HUDEP-2 (cell line): ENCODE data around the gene KCNG2.
"Not testable (repeated sequence)": the region's sequence is repeated elsewhere in the genome, so short reads cannot be mapped to it uniquely, and the experiment has no call there.

Experiments
- DNase-seq, 76 experiments: peaks; one replicate each; lab custom pipeline; 2025; ENCODE audit not compliant: unreplicated experiment in 76 of 76; lab: John Stamatoyannopoulos, UW

The KCNG2 gene, protein sequence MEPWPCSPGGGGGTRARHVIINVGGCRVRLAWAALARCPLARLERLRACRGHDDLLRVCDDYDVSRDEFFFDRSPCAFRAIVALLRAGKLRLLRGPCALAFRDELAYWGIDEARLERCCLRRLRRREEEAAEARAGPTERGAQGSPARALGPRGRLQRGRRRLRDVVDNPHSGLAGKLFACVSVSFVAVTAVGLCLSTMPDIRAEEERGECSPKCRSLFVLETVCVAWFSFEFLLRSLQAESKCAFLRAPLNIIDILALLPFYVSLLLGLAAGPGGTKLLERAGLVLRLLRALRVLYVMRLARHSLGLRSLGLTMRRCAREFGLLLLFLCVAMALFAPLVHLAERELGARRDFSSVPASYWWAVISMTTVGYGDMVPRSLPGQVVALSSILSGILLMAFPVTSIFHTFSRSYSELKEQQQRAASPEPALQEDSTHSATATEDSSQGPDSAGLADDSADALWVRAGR

DNA sequence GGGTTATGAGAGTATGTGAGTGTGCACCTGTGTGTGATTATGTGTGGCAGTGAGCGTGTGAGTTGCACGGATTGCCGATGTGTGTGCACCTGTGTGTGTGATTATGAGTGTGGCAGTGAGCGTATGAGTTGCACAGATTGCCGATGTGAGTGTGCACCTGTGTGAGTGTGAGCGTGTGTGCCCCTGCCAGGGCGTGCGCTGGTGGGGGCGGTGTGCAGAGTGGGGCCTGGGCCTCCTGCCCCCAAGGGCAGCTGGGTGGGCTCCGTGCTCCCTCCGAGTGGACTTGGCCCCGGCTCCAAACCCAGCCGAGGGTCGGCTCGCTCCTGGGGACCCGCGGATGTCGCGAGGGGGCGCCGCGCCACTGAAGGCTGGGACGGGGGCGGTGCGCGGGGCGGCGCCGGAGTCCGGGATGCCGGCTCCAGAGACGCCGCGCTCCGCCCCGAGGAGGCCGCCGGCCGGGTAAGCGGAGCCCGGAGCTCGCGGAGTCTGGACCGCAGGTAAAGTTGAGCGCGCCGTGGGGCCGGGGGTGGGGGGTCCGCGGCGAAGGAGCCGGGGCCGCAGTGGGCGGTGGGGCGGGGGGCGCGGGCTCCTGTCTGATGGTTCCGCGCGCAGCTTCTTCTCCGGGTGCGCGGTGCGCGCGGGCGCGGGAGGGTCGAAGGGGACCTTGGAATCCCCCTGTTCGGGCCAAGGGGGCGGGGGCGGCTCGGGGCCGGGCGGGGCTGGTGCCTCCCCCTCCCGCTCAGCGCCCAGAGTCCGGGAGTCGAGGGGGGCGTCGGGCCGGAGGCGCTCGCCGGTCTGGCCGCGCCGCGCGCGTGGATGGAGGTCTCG is at the start of gene KCNG2:
Gene KCNG2 (plus strand): TSS at position 421 of the 828 bp plus-strand sequence. CDS start 65,730 bp downstream, outside the sequence.
- peak in 3 of 76 experiments; percentile 11 to 23 (median 16) for DNase-seq

DNA sequence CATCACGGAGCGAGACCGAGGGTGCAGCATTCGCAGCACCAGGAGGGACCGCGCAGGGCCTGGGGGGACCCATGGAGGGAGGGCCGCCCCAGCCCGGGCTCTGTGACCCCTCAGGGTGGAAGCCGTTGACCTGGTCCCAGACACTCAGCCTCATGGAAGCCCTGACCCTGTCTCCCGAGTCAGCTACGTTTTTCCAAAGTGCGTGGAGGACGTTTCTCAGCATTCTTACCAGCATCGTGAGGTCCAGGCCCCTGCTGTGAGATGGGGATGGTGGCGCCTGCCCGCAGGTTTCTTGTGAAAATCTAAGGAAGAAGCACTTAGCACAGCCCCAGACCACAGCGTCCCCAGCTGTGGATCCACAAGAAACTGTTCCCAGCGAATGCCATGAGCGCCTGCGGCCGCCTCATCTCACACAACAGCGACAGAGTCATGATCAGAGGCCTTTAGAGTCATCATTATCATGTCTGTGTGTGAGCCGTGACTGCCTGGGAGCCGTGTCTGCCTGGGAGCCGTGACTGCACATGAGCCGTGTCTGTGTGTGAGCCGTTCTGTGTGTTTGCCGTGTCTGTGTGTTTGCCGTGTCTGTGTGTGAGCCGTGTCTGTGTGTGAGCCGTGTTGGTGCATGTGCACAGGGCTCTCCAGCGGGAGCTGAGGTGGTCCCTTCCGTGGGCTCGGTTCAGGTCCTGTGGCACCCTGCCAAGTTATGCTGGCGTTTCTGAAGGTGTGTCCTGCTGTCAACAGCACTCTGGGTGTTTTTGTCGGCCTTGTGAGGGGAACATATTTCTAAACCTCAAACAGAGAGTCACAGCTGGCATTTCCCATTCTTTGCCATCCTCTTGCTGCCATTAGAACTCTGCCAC is 49.2 kb upstream of the KCNG2 start:
- DNase-seq, result no peak

DNA sequence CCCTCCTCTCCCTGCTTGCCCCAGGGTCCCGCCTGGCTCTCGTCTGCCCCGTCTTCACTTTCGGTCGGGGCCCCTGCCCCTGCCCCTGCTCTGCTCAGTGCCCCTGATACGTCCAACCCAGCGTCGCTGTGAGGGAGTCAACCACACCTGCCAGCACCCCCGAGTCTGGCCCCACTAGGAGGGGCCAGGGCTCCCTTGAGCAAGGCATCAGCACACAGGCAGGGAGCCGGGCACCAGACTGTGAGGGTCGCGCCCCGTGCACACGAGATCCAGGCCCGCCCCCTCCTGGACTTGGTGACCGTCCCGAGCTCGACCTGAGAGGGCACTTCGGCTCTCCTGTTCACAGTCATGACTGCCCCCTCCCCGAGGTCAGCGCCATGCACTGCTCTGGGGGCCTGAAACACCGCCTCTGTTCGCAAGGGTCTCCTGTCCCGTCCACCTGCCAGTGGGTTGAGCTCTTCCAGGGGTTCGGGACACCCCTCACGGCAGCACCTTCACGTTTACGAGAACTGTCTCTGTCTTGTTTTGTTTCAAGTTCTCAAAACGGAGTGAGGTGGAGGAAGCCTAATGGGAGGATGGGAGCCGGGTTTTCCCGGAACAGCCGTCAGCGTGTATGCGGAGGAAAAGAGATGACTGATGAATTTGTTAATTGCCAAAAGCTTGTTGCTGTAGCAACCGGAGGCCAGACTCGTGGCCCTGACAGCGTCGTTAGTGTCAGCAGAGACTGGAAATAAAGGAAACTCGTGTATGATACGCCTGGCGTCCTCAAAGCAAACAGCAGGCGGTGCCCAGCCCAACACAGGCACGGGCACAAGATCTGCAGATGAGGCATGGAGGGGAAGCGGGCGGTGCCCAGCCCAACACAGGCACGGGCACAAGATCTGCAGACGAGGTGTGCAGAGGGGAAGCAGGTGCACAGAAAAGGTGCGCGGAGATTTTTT is 48.2 kb upstream of the KCNG2 start:
- no peak for DNase-seq

DNA sequence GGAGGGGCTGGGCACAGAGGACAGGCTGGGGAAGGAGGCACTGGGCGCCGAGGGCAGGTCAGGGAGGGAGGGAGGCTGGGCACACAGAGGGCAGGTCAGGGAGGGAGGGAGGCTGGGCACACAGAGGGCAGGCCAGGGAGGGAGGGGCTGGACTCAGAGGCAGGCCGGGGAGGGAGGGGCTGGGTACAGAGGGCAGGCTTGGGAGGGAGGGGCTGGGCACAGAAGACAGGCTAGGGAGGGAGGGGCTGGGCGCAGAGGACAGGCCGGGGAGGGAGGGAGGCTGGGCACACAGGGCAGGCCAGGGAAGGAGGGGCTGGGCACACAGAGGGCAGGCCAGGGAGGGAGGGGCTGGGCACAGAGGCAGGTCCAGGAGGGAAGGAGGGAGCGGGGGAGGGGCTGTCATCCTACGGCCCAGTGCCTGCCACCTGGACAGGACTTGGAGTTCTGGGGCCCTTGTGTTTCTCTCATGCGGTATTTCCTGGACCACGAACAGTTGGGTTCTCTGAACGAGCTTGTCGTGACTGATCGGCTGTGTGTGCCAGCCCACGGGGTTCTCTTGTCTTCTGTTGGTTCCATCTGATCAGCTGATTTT is 46.7 kb upstream of the KCNG2 start:
- DNase-seq, result peak in 2 of 76 experiments; percentile 6 to 13

DNA sequence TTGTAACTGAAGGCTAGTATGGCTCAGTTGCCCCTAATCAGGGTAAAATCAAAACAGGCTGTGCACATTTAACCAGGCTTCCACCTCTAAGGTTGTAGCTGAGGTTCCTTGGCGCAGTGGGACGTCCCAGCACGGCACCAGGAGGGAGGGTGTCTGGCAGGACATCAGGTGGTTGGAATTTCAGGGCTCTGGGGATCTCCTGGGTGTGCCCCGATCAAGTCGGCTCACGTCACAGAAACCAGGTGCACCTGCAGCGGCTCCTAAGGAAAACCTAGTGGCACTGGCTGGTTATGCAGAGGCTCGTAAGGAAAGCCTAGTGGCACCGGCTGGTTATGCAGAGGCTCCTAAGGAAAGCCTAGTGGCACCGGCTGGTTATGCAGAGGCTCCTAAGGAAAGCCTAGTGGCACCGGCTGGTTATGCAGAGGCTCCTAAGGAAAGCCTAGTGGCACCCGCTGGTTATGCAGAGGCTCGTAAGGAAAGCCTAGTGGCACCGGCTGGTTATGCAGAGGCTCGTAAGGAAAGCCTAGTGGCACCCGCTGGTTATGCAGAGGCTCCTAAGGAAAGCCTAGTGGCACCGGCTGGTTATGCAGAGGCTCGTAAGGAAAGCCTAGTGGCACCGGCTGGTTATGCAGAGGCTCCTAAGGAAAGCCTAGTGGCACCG is 45.7 kb upstream of the KCNG2 start:
- DNase-seq, result not testable (repeated sequence)

DNA sequence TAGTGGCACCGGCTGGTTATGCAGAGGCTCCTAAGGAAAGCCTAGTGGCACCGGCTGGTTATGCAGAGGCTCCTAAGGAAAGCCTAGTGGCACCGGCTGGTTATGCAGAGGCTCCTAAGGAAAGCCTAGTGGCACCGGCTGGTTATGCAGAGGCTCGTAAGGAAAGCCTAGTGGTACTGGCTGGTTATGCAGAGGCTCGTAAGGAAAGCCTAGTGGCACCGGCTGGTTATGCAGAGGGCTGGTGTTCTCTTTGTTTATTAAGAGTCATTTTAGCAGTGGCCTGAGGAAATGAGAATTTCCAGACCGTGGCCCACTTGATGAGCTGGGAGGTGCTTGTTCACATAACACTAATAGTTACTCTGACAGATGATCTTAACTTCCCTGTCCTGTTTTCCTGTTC is 44.8 kb upstream of the KCNG2 start:
- not testable (repeated sequence) for DNase-seq

DNA sequence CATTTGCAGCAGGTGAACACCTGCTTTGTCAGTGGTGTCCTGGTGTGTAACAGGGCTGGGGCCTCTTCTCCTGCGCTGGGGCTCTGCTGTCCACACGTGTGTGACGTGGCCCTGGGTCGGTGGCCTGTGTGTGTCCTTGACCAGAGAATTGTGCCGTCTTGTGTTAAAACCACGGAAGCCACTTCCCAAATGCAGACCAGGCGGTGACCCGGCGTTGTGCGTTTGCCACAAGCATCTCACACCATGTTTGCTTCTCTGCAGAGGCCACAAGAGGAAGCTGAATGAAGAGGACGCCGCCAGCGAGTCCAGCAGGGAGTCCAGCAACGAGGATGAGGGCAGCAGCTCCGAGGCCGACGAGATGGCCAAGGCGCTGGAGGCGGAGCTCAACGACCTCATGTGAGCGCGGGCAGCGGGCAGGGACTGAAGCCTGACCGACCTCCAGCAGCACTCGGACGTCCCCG is 44.3 kb upstream of the KCNG2 start:
- no peak for DNase-seq

DNA sequence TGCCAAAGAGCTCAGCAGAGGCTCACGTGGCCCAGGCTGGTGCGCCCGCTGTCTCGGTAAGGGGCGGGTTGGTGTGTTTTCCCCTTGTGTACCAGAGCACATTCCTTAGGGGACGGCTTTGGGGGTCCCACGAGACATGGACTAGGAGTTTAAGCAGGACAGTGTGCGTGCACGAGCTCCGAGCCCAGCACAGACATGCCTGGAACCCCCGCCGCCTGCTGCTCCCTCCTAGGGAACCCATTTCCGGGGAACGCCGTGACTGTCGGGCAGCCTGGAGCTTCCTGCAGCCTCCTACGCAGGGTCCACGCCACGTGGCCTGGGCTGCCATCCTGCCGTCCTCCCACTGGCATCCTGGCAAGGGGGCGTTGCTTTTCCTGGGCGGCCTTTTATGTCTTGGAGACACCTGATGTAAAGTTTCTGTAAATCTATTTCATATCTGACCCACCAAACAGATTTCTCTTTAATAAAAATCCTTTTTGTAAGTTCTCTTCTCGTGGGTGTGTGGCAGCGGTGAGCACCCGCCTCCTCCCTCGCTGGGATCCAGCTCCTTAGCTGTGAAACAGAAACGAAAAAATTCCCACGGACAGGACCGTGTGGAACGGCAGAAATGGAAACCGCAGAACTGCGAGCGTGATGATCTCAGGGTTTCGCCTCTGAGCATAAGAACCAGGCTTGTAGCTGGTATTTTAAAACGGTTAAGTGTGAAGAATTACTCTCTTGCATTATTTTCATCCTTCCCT is 43.5 kb upstream of the KCNG2 start:
- DNase-seq, result no peak

DNA sequence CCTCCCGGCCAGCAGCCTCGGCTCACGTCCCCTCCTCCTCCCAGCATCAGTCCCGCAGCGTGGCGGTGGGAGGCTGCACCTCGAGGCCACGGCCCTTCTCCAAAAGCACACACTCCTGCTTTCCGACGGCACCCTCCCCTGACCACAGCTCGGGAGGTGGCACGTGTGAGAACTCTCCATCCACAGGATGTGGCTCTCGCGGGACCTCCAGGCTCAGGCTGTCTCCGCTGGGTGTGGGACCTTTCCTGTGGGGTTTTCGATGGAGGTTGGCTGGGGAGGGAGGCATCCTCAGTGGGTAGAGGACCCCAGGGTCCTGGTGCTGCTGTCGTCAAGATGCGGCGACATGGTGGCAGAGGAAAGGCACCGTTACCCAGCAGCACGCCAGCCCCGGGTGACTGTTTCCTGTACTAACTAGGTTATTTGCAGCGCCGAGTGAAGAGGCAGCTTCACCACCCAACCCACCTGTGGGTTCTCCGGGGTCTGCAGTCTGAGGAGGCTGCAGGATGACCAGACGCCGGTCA is 42.8 kb upstream of the KCNG2 start:
- no peak for DNase-seq

DNA sequence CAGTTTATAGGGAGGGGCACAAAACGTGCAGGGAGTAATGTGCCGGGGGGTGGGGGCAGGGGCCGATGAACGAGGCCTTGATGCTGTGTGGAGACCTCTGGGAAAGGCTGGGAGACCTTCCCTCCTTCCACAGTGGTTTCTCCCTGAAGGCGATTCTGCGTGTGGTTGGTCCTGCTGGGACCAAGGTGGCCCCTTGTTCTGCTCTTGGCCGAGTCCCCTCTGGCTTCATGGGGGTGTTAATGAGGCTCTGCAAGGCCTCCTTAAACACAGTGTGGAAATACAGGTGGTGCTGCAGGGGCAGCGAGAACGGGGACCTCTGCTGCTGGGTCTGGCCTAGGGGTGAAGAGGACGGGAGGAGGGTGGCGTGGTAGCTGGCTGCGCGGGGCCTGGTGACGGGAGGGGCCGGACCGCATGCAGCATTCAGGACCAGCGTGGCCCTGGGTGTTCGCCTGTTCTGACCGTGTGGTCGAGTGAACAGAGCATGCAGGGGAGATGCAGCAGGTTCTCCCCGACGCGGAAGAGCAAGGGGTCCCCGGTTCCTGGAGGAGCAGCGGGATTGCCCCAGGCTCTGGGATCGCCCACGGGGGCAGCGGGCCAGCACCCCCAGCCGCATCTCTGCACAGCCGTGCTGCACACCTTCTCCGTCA is 42.1 kb upstream of the KCNG2 start:
- DNase-seq, result no peak

DNA sequence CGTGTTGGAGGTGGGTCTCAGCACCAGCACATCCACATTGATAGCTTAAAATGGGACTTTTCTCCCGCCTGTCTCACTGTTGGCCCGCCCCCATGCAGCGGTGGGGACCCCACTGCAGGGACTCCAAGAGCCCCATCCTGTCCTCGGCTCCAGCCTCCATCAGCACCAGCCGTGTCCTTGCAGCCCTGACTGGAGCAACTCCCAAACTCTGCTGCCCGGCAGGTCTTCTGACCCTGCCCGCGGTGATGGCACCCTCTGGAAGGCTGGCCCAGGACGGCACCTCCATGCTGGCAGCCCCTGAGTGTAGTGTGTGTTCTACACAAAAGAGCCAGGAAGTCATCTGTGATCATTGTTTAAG is 41.6 kb upstream of the KCNG2 start:
- peak in 1 of 76 experiments; percentile 3 for DNase-seq

DNA sequence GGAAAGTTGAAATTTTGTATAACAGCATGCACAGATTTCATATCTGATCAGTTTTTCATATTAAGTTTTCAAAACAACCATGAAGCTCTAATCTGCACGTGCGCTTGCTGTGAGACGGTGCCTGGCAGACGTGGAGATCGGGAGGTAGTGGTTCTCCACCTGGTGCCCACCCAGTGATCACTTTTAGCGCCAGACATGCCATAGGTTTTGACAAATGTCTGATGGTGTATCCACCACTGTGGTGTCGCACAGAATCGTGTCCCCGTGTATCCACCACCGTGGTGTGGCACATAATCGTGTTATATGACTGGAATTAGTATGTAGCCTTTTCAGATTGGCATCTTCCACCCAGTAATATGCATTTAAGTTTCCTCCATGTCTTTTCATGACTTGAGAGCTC is 40.9 kb upstream of the KCNG2 start:
- DNase-seq, result peak in 1 of 76 experiments; percentile 2

DNA sequence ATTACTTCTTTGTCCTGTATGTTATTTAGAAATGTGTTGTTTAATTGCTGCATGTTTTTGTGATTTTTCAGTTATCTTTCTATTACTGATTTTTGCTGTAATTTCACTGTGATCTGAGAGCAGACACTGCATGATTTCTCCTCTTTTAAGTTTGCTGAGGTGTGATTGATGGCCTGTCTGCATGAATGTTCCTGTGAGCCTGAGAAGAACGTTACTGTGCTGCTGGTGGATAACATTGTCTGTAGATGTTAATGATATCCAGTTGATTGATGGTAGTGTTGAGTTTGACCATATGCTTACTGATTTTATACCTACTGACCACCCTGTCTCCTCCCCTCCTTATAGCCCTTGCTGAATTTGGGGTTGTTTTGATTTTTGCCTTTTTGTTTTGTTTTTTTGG is 37.4 kb upstream of the KCNG2 start:
- DNase-seq, result no peak

DNA sequence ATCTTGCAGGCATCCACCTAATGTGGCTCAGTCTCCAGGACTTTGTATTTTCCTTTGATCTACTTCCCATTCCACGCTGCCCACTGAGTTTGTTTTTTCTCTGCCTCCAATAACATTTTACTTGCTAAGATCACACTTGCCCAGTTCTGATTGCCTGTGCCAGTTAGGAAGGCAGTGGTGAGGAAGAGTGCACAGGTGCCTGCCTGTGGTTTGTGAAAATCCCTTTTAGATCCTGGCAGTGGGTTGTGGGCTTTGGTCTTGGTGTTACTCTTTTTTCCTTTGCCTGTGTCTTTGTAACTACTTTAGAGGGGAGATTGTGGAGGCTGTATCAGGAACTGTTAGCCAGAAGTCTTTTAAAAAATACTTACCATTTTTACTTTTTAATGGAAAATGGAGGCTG is 36.9 kb upstream of the KCNG2 start:
- no peak for DNase-seq

DNA sequence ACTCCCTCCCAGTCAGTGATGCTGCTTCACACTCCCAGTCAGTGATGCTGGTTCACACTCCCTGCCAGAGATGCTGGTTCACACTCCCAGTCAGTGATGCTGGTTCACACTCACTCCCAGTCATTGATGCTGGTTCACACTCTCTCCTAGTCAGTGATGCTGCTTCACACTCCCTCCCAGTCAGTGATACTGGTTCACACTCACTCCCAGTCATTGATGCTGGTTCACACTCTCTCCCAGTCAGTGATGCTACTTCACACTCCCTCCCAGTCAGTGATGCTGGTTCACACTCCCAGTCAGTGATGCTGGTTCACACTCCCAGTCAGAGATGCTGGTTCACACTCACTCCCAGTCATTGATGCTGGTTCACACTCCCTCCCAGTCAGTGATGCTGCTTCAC is 34.3 kb upstream of the KCNG2 start:
- DNase-seq, result no peak

DNA sequence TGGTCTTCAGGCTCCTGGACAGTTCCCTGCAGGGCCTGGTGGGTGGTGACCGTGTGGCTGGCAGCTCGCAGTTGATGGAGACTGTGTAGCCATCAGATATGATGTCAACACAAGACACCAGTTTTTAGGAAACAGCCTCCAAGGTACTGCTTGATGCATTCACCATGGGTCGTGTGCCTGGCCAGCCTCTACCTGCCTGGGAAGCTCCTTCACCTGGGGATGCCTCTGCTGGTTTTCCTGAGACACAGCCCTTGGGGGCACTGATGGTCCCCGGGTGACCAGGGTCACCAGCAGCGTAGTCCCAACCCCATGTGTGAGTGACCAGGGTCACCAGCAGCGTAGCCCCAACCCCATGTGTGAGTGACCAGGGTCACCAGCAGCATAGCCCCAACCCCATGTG is 33.6 kb upstream of the KCNG2 start:
- no peak for DNase-seq

DNA sequence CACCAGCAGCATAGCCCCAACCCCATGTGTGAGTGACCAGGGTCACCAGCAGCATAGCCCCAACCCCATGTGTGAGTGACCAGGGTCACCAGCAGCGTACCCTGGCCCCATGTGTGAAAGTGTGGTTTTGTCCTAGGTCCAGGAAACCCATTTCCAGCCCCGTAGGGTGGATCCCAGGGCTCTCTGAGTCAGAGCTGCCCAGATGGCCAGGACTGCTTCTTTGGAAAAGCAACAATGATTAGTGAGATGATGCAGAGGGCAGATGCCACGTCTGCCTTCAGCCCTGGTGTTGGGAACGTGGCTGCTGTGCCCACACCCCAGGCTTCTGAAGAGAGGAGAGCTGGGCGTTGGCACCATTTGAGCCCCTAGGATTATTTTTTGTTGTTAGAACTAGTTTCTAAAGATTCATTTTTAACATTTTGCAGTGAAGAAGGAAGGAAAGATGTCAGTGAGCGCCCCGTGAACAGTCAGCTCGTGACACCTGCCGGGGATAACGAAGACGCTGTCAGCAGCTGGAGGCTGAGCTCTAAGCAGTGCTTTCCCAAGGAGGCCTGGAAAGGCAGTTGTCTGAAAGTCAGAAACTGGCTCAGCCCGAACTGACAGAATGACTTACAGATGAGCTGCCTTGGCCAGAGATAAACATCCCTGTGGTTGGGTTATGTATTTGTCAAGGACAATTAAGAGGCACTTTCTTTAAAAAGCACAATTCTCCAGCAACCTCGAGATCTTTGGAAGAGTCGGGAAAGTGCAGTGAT is 32.1 kb upstream of the KCNG2 start:
- no peak for DNase-seq
